K562 (cell line): ENCODE measurements around the gene MED16. TPM values are rescaled to one million over a fixed set of nuclear protein-coding genes. Genes with fewer than 3 reads are reported as not detected.
A peak's percentile ranks its signal among the peaks of the same experiment; 100 is the strongest.

ENCODE experiments used
- BRF1 ChIP-seq: IDR thresholded peaks from 3 replicates; pipeline ENCODE4 v1.6.1; 2011; ENCODE audit warnings: borderline replicate concordance, mild to moderate bottlenecking; ENCODE audit not compliant: insufficient read length; ENCODE audit errors: extremely low read depth
- CBFA2T3 ChIP-seq: fragments of 450-650 bp; IDR thresholded peaks from 2 replicates; pipeline ENCODE4 v1.6.1; 2017
- CREM ChIP-seq: IDR thresholded peaks from 2 replicates; pipeline ENCODE4 v1.6.1; 2014; ENCODE audit warnings: antibody characterized with exemption, low read depth
- CTCFL ChIP-seq: IDR thresholded peaks from 2 replicates; pipeline ENCODE4 v1.6.1; 2011; ENCODE audit warnings: borderline replicate concordance, low read depth, mild to moderate bottlenecking, moderate library complexity, low read length; ENCODE audit not compliant: insufficient read depth, poor library complexity, severe bottlenecking
- E2F6 ChIP-seq, 2 experiments: IDR thresholded peaks; 2 replicates each; pipeline ENCODE4 v1.6.1; 2011; ENCODE audit warnings: borderline replicate concordance in 1 of 2, control low read depth in 1 of 2, low read depth in 1 of 2, low read length in 1 of 2, mild to moderate bottlenecking in 1 of 2, mixed read lengths in 1 of 2, moderate library complexity in 1 of 2; ENCODE audit not compliant: insufficient read depth in 1 of 2, insufficient read length in 1 of 2, poor library complexity in 1 of 2, severe bottlenecking in 1 of 2; ENCODE audit errors: extremely low read depth in 1 of 2
- ESRRB ChIP-seq: fragments of 250-450 bp; sonication (Bioruptor Pico); IDR thresholded peaks from 2 replicates; pipeline ENCODE4 v1.5.0; 2020; ENCODE audit warnings: mild to moderate bottlenecking, moderate library complexity, borderline replicate concordance
- GATAD2A ChIP-seq: fragments of 450-650 bp; IDR thresholded peaks from 2 replicates; pipeline ENCODE4 v1.6.1; 2017
- MGA ChIP-seq: fragments of 450-650 bp; IDR thresholded peaks from 2 replicates; pipeline ENCODE4 v1.6.1; 2016; ENCODE audit warnings: mild to moderate bottlenecking, moderate library complexity
- NBN ChIP-seq: fragments of 450-650 bp; IDR thresholded peaks from 2 replicates; pipeline ENCODE4 v1.6.1; 2016; ENCODE audit warnings: low read depth, mild to moderate bottlenecking
- RAD51 ChIP-seq: fragments of 450-650 bp; IDR thresholded peaks from 2 replicates; pipeline ENCODE4 v1.7.1; 2016; ENCODE audit warnings: low read depth, mild to moderate bottlenecking, borderline replicate concordance
- RBBP5 ChIP-seq: fragments of 200-600 bp; sonication (generic); IDR thresholded peaks from 2 replicates; pipeline ENCODE4 v1.6.1; 2012; ENCODE audit warnings: borderline replicate concordance, mild to moderate bottlenecking, low read length, control low read depth, inconsistent platforms; ENCODE audit not compliant: insufficient read depth, poor library complexity, severe bottlenecking
- polyA plus RNA-seq, 8 experiments: library from polyadenylated mRNA; depleted of rRNA in 4 of 8; stranded (reverse) in 5 of 8; unstranded in 3 of 8; fragments of >200 nt; fragmentation: Nextera tagmentation in 2 of 8; fragmentation: Illumina TruSeq in 1 of 8; extraction: Ambion mirVana in 2 of 8; extraction: Trizol in 1 of 8; gene quantifications; 2 replicates each; pipeline versions ENCODE4 v1.2.1 to v1.2.3, GENCODE V29; 2011 to 2014; ENCODE audit warnings: inconsistent platforms in 1 of 8, missing spikeins in 1 of 8
- total RNA-seq, 7 experiments: library from RNA; depleted of rRNA in 6 of 7; stranded (reverse); fragments of >200 nt in 6 of 7; fragmentation: Illumina TruSeq in 2 of 7; extraction: Trizol in 2 of 7; gene quantifications; 2 replicates each; pipeline versions ENCODE4 v1.2.1 to v1.2.3, GENCODE V29; 2011 to 2021; ENCODE audit warnings: low replicate concordance in 1 of 7

The MED16 gene
- total and polyA plus RNA-seq, 9 of the 15 experiments (the other 6 are each of a cell fraction or from before 2014, with no cell fraction given): 0.89 to 59.9 (median 8.6) TPM

- TF ChIP-seq MGA (peak; percentile 81), CREM (peak; percentile 89), RBBP5 (peak; percentile 62), ESRRB (CRISPR knock-in tag) (no peak), E2F6 (IDR thresholded peaks at IDR 0.05; ENCODE audit: borderline replicate concordance in 1 of 2, extremely low read depth in 1 of 2, insufficient read depth in 1 of 2, insufficient read length in 1 of 2, low read depth in 1 of 2, low read length in 1 of 2, poor library complexity in 1 of 2, severe bottlenecking in 1 of 2) (peak; percentile 69 to 92), CBFA2T3 (peak; percentile 22; the same call in 1 of the 2 replicates), RAD51 (no peak), GATAD2A (no peak), BRF1 (no peak), NBN (no peak), CTCFL (peak; percentile 63)
These were observed 24.6 kb upstream of the MED16 start, which contains the start of gene KISS1R (continued) for GRCh38 chr19:917323-918151.
